Stimulated activated naive CD4-positive, alpha-beta T cell (primary cell): ENCODE results near the gene FFAR4.
A peak's percentile ranks its signal among the peaks of the same experiment; 100 is the strongest.
"Not testable (repeated sequence)": the region's sequence is repeated elsewhere in the genome, so short reads cannot be mapped to it uniquely, and the experiment has no call there.

ENCODE experiments used
- DNase-seq, 6 experiments: peaks; one replicate each; lab custom pipeline; 2025; lab: John Stamatoyannopoulos, UW

The FFAR4 gene

GRCh38 chr10:93566435-93567276 is at the start of gene FFAR4:
TSS of gene FFAR4 (plus strand) at chr10:93566665. CDS start at chr10:93566721, 56 bp downstream.
- DNase-seq: no peak

GRCh38 chr10:93518531-93518930 is 47.9 kb upstream of the FFAR4 start:
- no peak for DNase-seq

- no peak for DNase-seq
Observed at GRCh38 chr10:93535293-93535692, 31.2 kb upstream of the FFAR4 start.

- not testable (repeated sequence) for DNase-seq
Observed at GRCh38 chr10:93540871-93541270, 25.6 kb upstream of the FFAR4 start.

GRCh38 chr10:93541402-93542357 is 24.8 kb upstream of the FFAR4 start:
- DNase-seq: no peak

- no peak for DNase-seq
Observed at GRCh38 chr10:93542358-93542791, 24.1 kb upstream of the FFAR4 start.

- DNase-seq: not testable (repeated sequence)
Observed at GRCh38 chr10:93546995-93547394, 19.5 kb upstream of the FFAR4 start.

- DNase-seq: no peak
Observed at GRCh38 chr10:93547522-93547921, 18.9 kb upstream of the FFAR4 start.

- no peak for DNase-seq
Observed at GRCh38 chr10:93548376-93549071, 17.9 kb upstream of the FFAR4 start.

GRCh38 chr10:93550606-93551005 is 15.9 kb upstream of the FFAR4 start:
- no peak for DNase-seq

- DNase-seq: no peak
Observed at GRCh38 chr10:93552780-93553179, 13.7 kb upstream of the FFAR4 start.

GRCh38 chr10:93553482-93554315 is 12.8 kb upstream of the FFAR4 start:
- no peak for DNase-seq

GRCh38 chr10:93554316-93554663 is 12.2 kb upstream of the FFAR4 start:
- DNase-seq: no peak

GRCh38 chr10:93554760-93555432 is 11.6 kb upstream of the FFAR4 start:
- DNase-seq: peak in 1 of 6 experiments; percentile 3

- DNase-seq: no peak
Observed at GRCh38 chr10:93559490-93559889, 7.0 kb upstream of the FFAR4 start.

- DNase-seq: no peak
Observed at GRCh38 chr10:93560541-93560940, 5.9 kb upstream of the FFAR4 start.

- no peak for DNase-seq
Observed at GRCh38 chr10:93565446-93565845, 1.0 kb upstream of the FFAR4 start.

- no peak for DNase-seq
Observed at GRCh38 chr10:93567277-93568104, 1.0 kb downstream of the FFAR4 start.

- no peak for DNase-seq
Observed at GRCh38 chr10:93568105-93568390, 1.6 kb downstream of the FFAR4 start.

GRCh38 chr10:93570383-93570782 is 3.9 kb downstream of the FFAR4 start:
- no peak for DNase-seq
